WTC11 (cell line): ENCODE measurements around the gene PRRG1. TPM values are rescaled to one million over a fixed set of nuclear protein-coding genes. Genes with fewer than 3 reads are reported as not detected.
A peak's percentile ranks its signal among the peaks of the same experiment; 100 is the strongest.

ENCODE experiments used
- ATAC-seq: fragments of 200-7000 bp; cut with Tn5 transposase; 2 replicates; pipeline ENCODE4 v1.10.0; 2021; ENCODE audit warnings: mild to moderate bottlenecking, moderate library complexity
- CTCF ChIA-PET: fragments of 300-600 bp; sonication (Branson Sonifier 250); formaldehyde crosslinking; loops from one replicate; lab custom pipeline; 2021; ENCODE audit warnings: antibody characterized with exemption; lab: Charles Lee
- POLR2A ChIA-PET: fragments of 350-600 bp; sonication (Branson Sonifier 250); formaldehyde crosslinking; loops from one replicate; lab custom pipeline; 2021; ENCODE audit warnings: antibody characterized with exemption; lab: Charles Lee
- DNase-seq: peaks from one replicate; pipeline ENCODE4 v3.0.0; 2021; ENCODE audit warnings: low spot score
- H3K27ac Mint-ChIP-seq: 2 replicates; pipeline ENCODE4 v1.8.0; 2021; ENCODE audit warnings: mixed read lengths
- H3K27me3 Mint-ChIP-seq: 2 replicates; pipeline ENCODE4 v1.8.0; 2021; ENCODE audit warnings: low read depth, mild to moderate bottlenecking, moderate library complexity, mixed read lengths
- H3K36me3 Mint-ChIP-seq: 2 replicates; pipeline ENCODE4 v1.8.0; 2021; ENCODE audit warnings: mixed read lengths
- H3K4me1 Mint-ChIP-seq: 2 replicates; pipeline ENCODE4 v1.8.0; 2022; ENCODE audit warnings: mixed read lengths
- H3K4me3 Mint-ChIP-seq: 2 replicates; pipeline ENCODE4 v1.8.0; 2021; ENCODE audit warnings: mild to moderate bottlenecking, moderate library complexity, mixed read lengths
- H3K9me3 Mint-ChIP-seq: 2 replicates; pipeline ENCODE4 v1.8.0; 2021; ENCODE audit warnings: mixed read lengths
- ATF2 ChIP-seq: sonication (generic); formaldehyde crosslinking; IDR thresholded peaks from 2 replicates; pipeline ENCODE4 v1.8.1; 2022; ENCODE audit warnings: low read depth, missing genetic modification reagents, borderline replicate concordance
- ATF6 ChIP-seq: sonication (generic); formaldehyde crosslinking; IDR thresholded peaks from 2 replicates; pipeline ENCODE4 v1.8.1; 2023; ENCODE audit warnings: mild to moderate bottlenecking, missing genetic modification reagents
- CBFB ChIP-seq: sonication (generic); formaldehyde crosslinking; IDR thresholded peaks from 2 replicates; pipeline ENCODE4 v1.8.1; 2022; ENCODE audit warnings: mild to moderate bottlenecking, low read depth, missing genetic modification reagents
- E2F4 ChIP-seq: sonication (generic); formaldehyde crosslinking; IDR thresholded peaks from 2 replicates; pipeline ENCODE4 v1.8.1; 2022; ENCODE audit warnings: low read depth, mild to moderate bottlenecking, moderate library complexity, missing genetic modification reagents, borderline replicate concordance
- ETV6 ChIP-seq: sonication (generic); formaldehyde crosslinking; IDR thresholded peaks from 2 replicates; pipeline ENCODE4 v1.8.1; 2022; ENCODE audit warnings: mild to moderate bottlenecking, missing genetic modification reagents
- GABPB1 ChIP-seq: sonication (generic); formaldehyde crosslinking; IDR thresholded peaks from 2 replicates; pipeline ENCODE4 v1.8.1; 2023; ENCODE audit warnings: mild to moderate bottlenecking, missing genetic modification reagents
- JUN ChIP-seq: sonication (generic); formaldehyde crosslinking; IDR thresholded peaks from 2 replicates; pipeline ENCODE4 v1.8.0; 2023; ENCODE audit warnings: mild to moderate bottlenecking, missing genetic modification reagents
- MYBL2 ChIP-seq: sonication (generic); formaldehyde crosslinking; IDR thresholded peaks from 2 replicates; pipeline ENCODE4 v1.8.1; 2023; ENCODE audit warnings: mild to moderate bottlenecking, moderate library complexity, missing genetic modification reagents
- NFATC4 ChIP-seq: fragments of 250-450 bp; sonication (Bioruptor Pico); IDR thresholded peaks from 2 replicates; pipeline ENCODE4 v1.9.0; 2021; ENCODE audit warnings: mild to moderate bottlenecking
- NR2C2 ChIP-seq: sonication (generic); formaldehyde crosslinking; IDR thresholded peaks from 2 replicates; pipeline ENCODE4 v1.8.0; 2022; ENCODE audit warnings: mild to moderate bottlenecking, missing genetic modification reagents
- RORB ChIP-seq: fragments of 250-450 bp; sonication (Bioruptor Pico); IDR thresholded peaks from 2 replicates; pipeline ENCODE4 v1.9.0; 2021; ENCODE audit warnings: mild to moderate bottlenecking
- SMAD3 ChIP-seq: sonication (generic); formaldehyde crosslinking; IDR thresholded peaks from 2 replicates; pipeline ENCODE4 v1.8.0; 2022; ENCODE audit warnings: missing genetic modification reagents, mild to moderate bottlenecking, borderline replicate concordance
- SMAD4 ChIP-seq: sonication (generic); formaldehyde crosslinking; IDR thresholded peaks from 2 replicates; pipeline ENCODE4 v1.8.0; 2022; ENCODE audit warnings: mild to moderate bottlenecking, missing genetic modification reagents
- ZNF138 ChIP-seq: sonication (generic); formaldehyde crosslinking; conservative IDR thresholded peaks from 2 replicates; pipeline ENCODE4 v1.8.1; 2022; ENCODE audit warnings: mild to moderate bottlenecking, moderate library complexity, missing genetic modification reagents
- ZNF317 ChIP-seq: sonication (generic); formaldehyde crosslinking; IDR thresholded peaks from 2 replicates; pipeline ENCODE4 v1.8.1; 2023; ENCODE audit warnings: low read depth, mild to moderate bottlenecking, moderate library complexity, missing genetic modification reagents, borderline replicate concordance
- ZNF416 ChIP-seq: fragments of 250-450 bp; sonication (Bioruptor Pico); IDR thresholded peaks from 2 replicates; pipeline ENCODE4 v1.9.0; 2021; ENCODE audit warnings: mild to moderate bottlenecking, inconsistent platforms
- ZNF512 ChIP-seq: sonication (generic); formaldehyde crosslinking; IDR thresholded peaks from 2 replicates; pipeline ENCODE4 v1.8.1; 2022; ENCODE audit warnings: missing genetic modification reagents, borderline replicate concordance
- ZNF532 ChIP-seq: fragments of 250-450 bp; sonication (Bioruptor Pico); IDR thresholded peaks from 2 replicates; pipeline ENCODE4 v1.9.0; 2021; ENCODE audit warnings: mild to moderate bottlenecking, borderline replicate concordance
- total RNA-seq: library from RNA; stranded (reverse); gene quantifications from 3 replicates; pipeline ENCODE4 v1.2.3, GENCODE V29; 2021

PRRG1 gene
- total RNA-seq, 1 experiment from 2014 or later, result 8.1 TPM

- H3K27ac Mint-ChIP-seq, result peak overlapping the region; percentile 1; the same call in 1 of the 2 replicates
- TF ChIP-seq ATF2 (CRISPR knock-in tag), result no peak
- no peak for TF ChIP-seq ETV6
- TF ChIP-seq CBFB (CRISPR knock-in tag), result no peak
- TF ChIP-seq GABPB1 (CRISPR knock-in tag), result no peak
- TF ChIP-seq ZNF138, result no peak
- no peak for TF ChIP-seq SMAD4
- no peak for TF ChIP-seq RORB (CRISPR knock-in tag)
- TF ChIP-seq ATF6 (CRISPR knock-in tag), result no peak
- TF ChIP-seq SMAD3, result no peak
- TF ChIP-seq NR2C2 (CRISPR knock-in tag), result no peak
- H3K27me3 Mint-ChIP-seq, result no peaks in the 10 kb centered on the region
- ATAC-seq (no peak), DNase-seq (no peak)
- peaks cover 5% of the 10 kb centered on the region for H3K9me3 Mint-ChIP-seq
- no peak overlapping the region for H3K4me3 Mint-ChIP-seq
- POLR2A ChIA-PET, result no interaction called here
- H3K4me1 Mint-ChIP-seq, result peaks cover 24% of the 10 kb centered on the region
- CTCF ChIA-PET, result no interaction called here
- no peaks in the 10 kb centered on the region for H3K36me3 Mint-ChIP-seq
Observed at GRCh38 chrX:37378404-37378803, 29.2 kb downstream of the PRRG1 start.

- no peak for ATAC-seq
- Mint-ChIP-seq H3K4me3 (no peak overlapping the region), H3K4me1 (peaks cover 24% of the 10 kb centered on the region), H3K27me3 (no peaks in the 10 kb centered on the region), H3K27ac (no peak overlapping the region), H3K36me3 (no peaks in the 10 kb centered on the region), H3K9me3 (peaks cover 5% of the 10 kb centered on the region)
- CTCF ChIA-PET, result no interaction called here
- no peak for DNase-seq
- TF ChIP-seq E2F4 (CRISPR knock-in tag) (no peak), ZNF416 (no peak), NFATC4 (CRISPR knock-in tag) (no peak), JUN (CRISPR knock-in tag) (no peak), ZNF317 (no peak), MYBL2 (CRISPR knock-in tag) (no peak), ZNF512 (no peak), ZNF532 (no peak)
- POLR2A ChIA-PET, result no interaction called here
Observed at GRCh38 chrX:37378830-37379229, 29.7 kb downstream of the PRRG1 start.
